ENCODE data around the gene PARD3B. TPM values are rescaled to one million over a fixed set of nuclear protein-coding genes. Genes with fewer than 3 reads are reported as not detected.

The PARD3B gene
- total RNA-seq, 1 experiment from 2014 or later, result 10.1 TPM

GRCh38 chr2:205141381-205141780 is 596.1 kb downstream of the PARD3B start:
- BruUV-seq (replicated peaks), result no TSS peak
- Mint-ChIP-seq H3K27ac (ENCODE audit: unreplicated experiment) (no peak overlapping the region), H3K4me1 (ENCODE audit: low read depth, unreplicated experiment) (no peaks in the 10 kb centered on the region), H3K27me3 (ENCODE audit: unreplicated experiment) (no peaks in the 10 kb centered on the region), H3K9me3 (ENCODE audit: low read depth, unreplicated experiment) (peaks cover 2% of the 10 kb centered on the region), H3K36me3 (ENCODE audit: insufficient read depth, unreplicated experiment) (peaks cover 5% of the 10 kb centered on the region), H3K4me3 (ENCODE audit: low read depth, unreplicated experiment) (no peak overlapping the region)
- intact Hi-C loops (cut with micrococcal nuclease; ENCODE audit: unreplicated experiment), result no loop called here
- CTCF ChIA-PET, result no interaction called here
- DNase-seq, result no peak
- TF ChIP-seq CTCF (IDR thresholded peaks at IDR 0.05; ENCODE audit: unreplicated experiment), result no peak

- Mint-ChIP-seq H3K4me1 (ENCODE audit: low read depth, unreplicated experiment) (peaks cover 10% of the 10 kb centered on the region), H3K9me3 (ENCODE audit: low read depth, unreplicated experiment) (peaks cover 2% of the 10 kb centered on the region), H3K27me3 (ENCODE audit: unreplicated experiment) (no peaks in the 10 kb centered on the region), H3K4me3 (ENCODE audit: low read depth, unreplicated experiment) (no peak overlapping the region), H3K36me3 (ENCODE audit: insufficient read depth, unreplicated experiment) (peaks cover 5% of the 10 kb centered on the region), H3K27ac (ENCODE audit: unreplicated experiment) (no peak overlapping the region)
- no peak for TF ChIP-seq CTCF (IDR thresholded peaks at IDR 0.05; ENCODE audit: unreplicated experiment)
- CTCF ChIA-PET, result interaction anchor here (0.7 kb wide), 1 partner anchor 242 kb away, joined by 5 read pairs; no protein-coding TSS in a partner anchor
- intact Hi-C loops (cut with micrococcal nuclease; ENCODE audit: unreplicated experiment), result no loop called here
- DNase-seq, result no peak
- BruUV-seq (replicated peaks), result no TSS peak
Measured at GRCh38 chr2:205145888-205146287, 600.6 kb downstream of the PARD3B start.

- CTCF ChIA-PET, result interaction anchor here (0.6 kb wide), 1 partner anchor 121 kb away, joined by 3 read pairs; no protein-coding TSS in a partner anchor
- TF ChIP-seq CTCF (IDR thresholded peaks at IDR 0.05; ENCODE audit: unreplicated experiment), result no peak
Measured at GRCh38 chr2:205148755-205149154, 603.5 kb downstream of the PARD3B start.

GRCh38 chr2:205156457-205156856 is 611.2 kb downstream of the PARD3B start:
- Mint-ChIP-seq H3K27me3 (ENCODE audit: unreplicated experiment) (no peaks in the 10 kb centered on the region), H3K9me3 (ENCODE audit: low read depth, unreplicated experiment) (no peaks in the 10 kb centered on the region), H3K4me1 (ENCODE audit: low read depth, unreplicated experiment) (no peaks in the 10 kb centered on the region), H3K4me3 (ENCODE audit: low read depth, unreplicated experiment) (no peak overlapping the region), H3K27ac (ENCODE audit: unreplicated experiment) (no peak overlapping the region), H3K36me3 (ENCODE audit: insufficient read depth, unreplicated experiment) (no peaks in the 10 kb centered on the region)
- BruUV-seq (replicated peaks), result no TSS peak
- CTCF ChIA-PET, result no interaction called here
- TF ChIP-seq CTCF (IDR thresholded peaks at IDR 0.05; ENCODE audit: unreplicated experiment), result no peak
- intact Hi-C loops (cut with micrococcal nuclease; ENCODE audit: unreplicated experiment), result no loop called here
- DNase-seq, result no peak

More at GRCh38 chr2:205148755-205149154, 603.5 kb downstream of the PARD3B start:
- intact Hi-C loops (cut with micrococcal nuclease; ENCODE audit: unreplicated experiment), result no loop called here
- no peak for DNase-seq
- Mint-ChIP-seq H3K27me3 (ENCODE audit: unreplicated experiment) (no peaks in the 10 kb centered on the region), H3K27ac (ENCODE audit: unreplicated experiment) (no peak overlapping the region), H3K9me3 (ENCODE audit: low read depth, unreplicated experiment) (no peaks in the 10 kb centered on the region), H3K36me3 (ENCODE audit: insufficient read depth, unreplicated experiment) (no peaks in the 10 kb centered on the region), H3K4me1 (ENCODE audit: low read depth, unreplicated experiment) (peaks cover 11% of the 10 kb centered on the region), H3K4me3 (ENCODE audit: low read depth, unreplicated experiment) (no peak overlapping the region)
- BruUV-seq (replicated peaks), result no TSS peak
